ENCODE data around the gene PRAMEF15.
"Not testable (repeated sequence)": the region's sequence is repeated elsewhere in the genome, so short reads cannot be mapped to it uniquely, and the experiment has no call there.

The PRAMEF15 gene
- long read RNA-seq, donor 1 = 0 reads
- long read RNA-seq, donor 2 = 0 reads
- long read RNA-seq, donor 3 = 0 reads
- long read RNA-seq, donor 4 = 0 reads
- long read RNA-seq, donor 5 = 0 reads
- long read RNA-seq, donor 6 = 0 reads
- long read RNA-seq, donor 7 = 0 reads
- long read RNA-seq, donor 8 = 0 reads

DNA sequence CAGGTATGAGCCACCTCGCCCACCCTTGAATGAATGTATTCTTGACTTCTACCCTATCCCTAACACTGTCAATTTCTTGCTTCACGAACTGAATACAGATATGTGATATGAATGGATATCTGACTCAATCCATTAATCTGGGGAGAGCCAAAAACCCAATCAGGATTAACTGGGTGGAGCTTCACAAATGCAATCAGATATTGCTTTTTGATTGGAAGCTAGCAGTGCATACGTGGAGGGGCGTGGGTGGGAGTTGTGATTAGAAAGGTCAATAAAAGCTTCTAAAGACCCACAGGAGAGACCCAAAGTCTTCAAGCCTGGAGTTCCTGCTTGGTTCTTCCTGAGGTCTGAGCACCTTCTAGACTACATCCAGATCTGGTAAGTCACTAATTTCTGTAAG, at the start of gene PRAMEF15:
Gene PRAMEF15 (plus strand): TSS at position 301 of the 400 bp plus-strand sequence. CDS start 2,827 bp downstream, outside the sequence.
- DNase-seq = not testable (repeated sequence)

DNA sequence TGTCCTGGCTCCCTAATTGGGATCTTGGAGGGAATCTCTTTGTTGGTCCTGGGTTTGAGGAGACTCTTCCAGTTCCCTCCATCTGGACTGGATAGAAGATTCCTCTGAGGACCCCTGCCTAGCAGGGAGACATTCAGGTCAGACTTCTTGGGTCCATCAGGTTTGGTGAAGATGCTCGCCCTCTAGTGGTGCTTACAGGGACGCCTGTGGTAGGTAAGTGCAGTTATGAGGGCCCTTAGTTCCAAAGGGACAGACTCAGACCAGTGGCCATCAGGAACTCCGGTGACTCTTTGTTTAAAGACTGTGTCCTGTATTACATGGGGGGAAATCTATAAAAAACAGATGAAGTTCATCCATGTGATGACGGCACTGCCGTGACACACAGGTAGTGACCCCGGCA, 38.4 kb upstream of the PRAMEF15 start:
- not testable (repeated sequence) for DNase-seq

DNA sequence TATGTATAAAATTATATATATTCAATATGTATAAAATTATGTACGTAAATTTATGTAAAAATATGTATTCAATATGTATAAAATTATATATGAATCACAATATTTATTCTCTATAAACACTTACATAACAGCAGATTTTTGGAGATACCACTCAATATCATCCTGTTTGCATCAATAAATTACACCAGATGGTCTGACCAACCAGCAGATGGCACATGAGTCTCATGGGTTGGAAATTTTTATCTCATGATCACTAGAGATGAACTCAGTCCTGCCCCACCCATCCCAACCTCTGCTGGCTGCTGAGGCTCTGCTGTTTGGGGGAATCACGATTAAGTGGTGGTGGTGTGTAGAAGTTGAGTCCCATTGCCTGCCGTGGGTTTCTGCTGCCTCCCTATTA, 35.8 kb upstream of the PRAMEF15 start:
- DNase-seq = not testable (repeated sequence)

DNA sequence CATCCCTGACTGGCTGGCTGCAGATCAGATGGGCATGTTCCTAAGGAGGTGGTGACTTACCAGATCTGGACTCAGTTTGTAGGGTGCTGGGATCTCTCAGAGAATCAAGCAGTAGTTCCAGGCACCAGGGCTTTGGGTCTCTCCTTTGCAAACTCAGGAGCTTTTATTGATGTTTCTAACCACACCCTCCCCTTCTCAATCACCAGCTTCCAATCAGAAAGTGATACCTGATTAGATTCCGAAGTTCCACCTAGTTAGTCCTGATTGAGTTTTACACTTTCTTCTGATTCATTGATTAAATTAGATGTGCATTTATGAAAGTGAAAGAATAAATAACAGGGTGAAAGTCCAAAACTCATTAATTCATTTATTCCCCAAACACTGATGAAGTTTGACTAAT, 30.3 kb upstream of the PRAMEF15 start, which contains the start of gene PRAMEF8:
Gene PRAMEF8 (minus strand): TSS at position 101 of the 400 bp plus-strand sequence. CDS start 1,046 bp downstream, outside the sequence.
- not testable (repeated sequence) for DNase-seq

DNA sequence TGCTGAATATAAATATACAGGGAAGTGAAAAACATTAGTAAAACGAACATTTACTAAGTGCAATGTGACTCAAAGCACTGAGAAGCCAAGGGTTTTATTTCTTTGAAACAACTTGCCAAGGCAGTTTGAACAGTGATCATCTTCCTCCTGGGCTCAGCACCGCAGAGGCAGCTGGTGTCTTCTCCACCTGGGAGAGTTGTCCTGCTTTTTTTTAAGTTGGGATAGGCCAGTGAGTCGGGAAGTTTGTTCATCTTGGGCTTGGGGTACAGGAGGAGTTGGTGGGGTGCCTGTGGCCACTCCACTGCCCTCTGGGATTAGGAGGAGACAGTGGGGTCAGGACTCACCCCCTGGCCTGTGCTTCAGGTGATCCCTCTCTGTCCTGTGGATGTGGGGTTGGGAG, 26.4 kb upstream of the PRAMEF15 start:
- not testable (repeated sequence) for DNase-seq

DNA sequence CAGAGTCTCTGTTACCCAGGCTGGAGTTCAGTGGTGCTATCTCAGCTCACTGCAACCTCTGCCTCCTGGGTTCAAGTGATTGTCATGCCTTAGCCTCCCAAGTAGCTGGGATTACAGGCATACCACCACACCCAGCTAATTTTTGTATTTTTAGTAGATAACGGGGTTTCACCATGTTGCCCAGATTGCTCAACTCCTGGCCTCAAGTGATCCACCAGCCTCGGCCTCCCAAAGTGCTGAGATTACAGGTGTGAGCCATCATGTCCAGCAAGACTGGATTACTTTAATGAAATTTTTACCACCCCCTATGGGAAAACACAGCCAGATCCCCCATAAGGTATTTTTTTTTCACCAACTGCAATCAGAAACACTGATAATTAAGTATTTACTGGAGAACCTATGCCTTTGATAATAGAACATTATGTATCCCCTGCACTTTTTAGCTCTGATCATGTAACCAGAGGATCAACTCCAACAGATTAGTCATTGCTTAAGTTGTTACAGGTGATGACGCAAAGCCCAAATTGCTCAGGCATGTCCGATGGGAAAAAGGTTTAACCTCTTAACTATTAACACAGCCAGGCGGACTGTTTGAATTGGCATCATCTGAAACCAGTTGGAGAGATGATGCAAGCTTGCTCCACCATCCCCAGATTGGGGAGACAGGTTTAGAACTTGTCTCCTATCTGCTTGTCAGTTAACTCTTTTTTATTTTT, 18.0 kb upstream of the PRAMEF15 start:
- DNase-seq = not testable (repeated sequence)

DNA sequence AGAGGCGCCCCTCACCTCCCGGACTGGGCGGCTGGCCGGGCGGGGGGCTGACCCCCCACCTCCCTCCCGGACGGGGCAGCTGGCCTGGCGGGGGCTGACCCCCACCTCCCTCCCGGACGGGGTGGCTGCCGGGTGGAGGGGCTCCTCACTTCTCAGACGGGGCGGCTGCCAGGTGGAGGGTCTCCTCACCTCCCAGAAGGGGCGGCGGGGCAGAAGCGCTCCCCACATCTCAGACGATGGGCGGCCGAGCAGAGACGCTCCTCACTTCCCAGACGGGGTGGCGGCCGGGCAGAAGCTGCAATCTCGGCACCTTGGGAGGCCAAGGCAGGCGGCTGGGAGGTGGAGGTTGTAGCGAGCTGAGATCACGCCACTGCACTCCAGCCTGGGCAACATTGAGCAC, 16.7 kb upstream of the PRAMEF15 start:
- not testable (repeated sequence) for DNase-seq

DNA sequence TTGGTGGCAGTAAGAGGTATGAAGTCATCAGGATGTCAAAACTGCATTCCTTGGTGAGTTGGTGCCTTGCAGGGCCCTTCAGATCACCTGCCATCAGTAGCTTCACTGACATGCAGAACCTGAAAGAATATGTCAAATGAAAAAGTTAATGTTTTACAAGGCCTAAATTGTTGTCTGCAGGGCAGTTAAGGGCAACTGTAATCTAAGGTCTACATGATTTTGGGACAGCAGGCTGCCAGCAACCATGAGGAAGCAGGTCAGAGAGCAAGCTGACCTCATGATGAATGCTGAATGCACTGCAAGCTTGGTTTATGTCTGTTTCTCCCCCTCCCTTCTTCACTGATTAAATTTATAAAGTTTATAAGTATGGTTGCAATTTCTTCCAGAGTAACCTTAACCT, 13.2 kb upstream of the PRAMEF15 start:
- not testable (repeated sequence) for DNase-seq

DNA sequence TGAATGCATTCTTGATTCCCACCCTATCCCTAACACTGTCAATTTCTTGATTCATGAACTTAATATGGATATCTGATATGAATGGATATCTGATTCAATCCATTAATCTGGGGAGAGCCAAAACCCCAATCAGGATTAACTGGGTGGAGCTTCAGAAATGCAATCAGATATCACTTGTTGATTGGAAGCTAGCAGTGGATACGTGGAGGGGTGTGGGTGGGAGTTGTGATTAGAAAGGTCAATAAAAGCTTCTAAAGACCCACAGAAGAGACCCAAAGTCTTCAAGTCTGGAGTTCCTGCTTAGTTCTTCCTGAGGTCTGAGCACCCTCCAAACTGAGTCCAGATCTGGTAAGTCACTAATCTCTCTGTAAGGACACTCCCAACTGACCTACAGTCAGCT, 12.1 kb upstream of the PRAMEF15 start, which contains the start of gene PRAMEF33:
Gene PRAMEF33 (plus strand): TSS at position 301 of the 400 bp plus-strand sequence. CDS start 2,416 bp downstream, outside the sequence.
- DNase-seq = not testable (repeated sequence)

DNA sequence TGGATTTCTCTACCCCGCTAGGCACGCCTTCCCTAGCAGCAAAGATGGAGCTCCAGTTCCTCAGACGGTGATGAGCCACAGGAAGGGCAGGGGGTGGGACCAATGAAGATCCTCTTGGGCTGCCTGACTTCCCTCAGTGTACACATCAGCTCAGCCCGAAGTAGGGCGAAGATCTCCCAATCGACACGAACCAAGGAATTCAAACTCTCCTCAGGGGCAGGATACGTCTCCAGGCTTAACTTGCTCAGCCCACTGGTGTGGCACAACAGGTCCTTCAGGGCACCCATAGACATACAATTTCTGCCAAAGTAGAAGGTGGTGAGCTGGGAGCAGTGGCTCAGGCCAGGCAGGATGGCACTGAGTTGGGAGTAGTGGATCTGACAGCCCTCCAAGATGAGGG, 27.1 kb downstream of the PRAMEF15 start:
- not testable (repeated sequence) for DNase-seq

DNA sequence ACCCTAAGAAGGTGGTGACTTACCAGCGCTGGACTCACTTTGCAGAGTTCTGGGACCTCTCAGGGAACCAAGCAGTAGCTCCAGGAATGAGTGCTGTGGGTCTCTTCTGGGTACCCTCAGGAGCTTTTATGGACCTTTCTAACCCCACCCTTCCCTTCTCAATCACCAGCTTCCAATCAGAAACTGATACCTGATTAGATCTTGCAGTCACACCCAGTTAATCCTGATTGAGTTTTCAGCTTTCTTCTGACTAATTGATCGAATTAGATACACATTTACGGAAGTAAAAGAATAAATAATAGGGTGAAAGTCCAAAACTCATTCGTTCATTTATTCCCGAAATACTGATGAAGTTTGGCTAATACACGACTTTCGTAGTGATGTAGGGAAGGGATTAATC, 31.7 kb downstream of the PRAMEF15 start, which contains the start of gene PRAMEF14:
Gene PRAMEF14 (minus strand): TSS at position 101 of the 400 bp plus-strand sequence. CDS start 1,820 bp downstream, outside the sequence.
- not testable (repeated sequence) for DNase-seq

DNA sequence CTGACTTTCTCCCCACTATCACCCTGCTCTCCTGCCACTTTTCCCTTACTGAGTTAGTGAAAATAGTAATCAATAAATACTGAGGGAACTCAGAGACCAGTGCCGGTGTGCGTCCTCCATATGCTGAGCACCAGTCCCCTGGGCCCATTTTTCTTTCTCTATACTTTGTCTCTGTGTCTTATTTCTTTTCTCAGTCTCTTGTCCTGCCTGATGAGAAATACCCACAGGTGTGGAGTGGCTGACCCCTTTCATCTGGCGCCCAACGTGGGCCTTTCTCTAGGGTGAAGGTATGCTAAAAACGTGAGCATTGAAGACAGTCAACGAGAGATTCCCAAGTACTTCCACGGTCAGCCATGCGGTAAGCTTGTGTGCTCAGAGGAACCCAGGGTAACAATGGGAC, 38.1 kb downstream of the PRAMEF15 start:
- not testable (repeated sequence) for DNase-seq

DNA sequence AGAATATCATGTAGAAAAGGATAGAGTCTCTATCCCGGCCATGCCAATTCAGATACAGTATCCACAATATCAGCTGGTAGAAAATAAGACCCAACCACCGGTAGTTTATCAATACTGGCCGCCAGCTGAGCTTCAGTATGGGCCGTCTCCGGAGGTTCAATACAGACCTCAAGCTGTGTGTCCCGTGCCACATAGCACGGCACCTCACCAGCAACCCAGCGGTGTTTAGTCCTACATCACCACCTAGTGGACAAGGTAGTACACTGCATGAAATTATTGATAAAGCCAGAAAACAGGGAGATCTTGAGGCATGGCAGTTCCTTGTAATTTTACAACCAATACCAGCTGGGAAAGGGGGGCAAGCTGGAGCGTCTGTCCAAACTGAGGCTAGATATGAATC, 39.1 kb downstream of the PRAMEF15 start:
- not testable (repeated sequence) for DNase-seq

DNA sequence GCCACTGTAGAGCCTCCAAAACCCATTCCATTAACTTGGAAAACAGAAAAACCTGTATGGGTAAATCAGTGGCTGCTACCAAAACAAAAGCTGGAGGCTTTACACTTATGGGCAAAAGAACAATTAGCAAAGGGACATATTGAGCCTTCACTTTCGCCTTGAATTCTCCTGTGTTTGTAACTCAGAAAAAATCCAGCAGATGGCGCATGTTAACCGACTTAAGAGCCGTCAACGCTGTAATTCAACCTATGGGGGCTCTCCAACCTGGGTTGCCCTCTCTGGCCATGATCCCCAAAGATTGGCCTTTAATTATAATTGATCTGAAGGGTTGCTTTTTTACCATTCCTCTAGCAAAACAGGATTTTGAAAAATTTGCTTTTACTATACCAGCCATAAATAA, 41.4 kb downstream of the PRAMEF15 start:
- DNase-seq = peak; percentile 16

DNA sequence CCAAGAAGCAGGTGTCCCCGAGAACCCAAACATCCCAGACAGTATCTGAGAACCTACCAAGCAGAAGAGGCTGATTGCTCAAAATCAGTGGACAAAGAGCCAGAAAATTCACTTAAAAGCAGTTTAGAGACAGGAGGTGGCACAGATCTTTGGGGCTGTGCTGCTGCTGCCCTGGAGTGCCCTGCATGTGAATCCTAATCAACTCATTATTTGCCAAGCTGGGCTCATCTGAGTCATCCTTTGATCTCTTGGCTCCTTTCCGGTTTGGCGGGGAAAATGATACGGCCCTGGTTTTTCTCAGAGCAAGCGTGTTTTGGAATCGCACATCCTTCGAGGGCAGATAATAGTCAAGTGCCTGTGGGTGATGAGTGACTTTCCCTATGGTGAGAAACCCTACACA, 47.0 kb downstream of the PRAMEF15 start:
- DNase-seq = not testable (repeated sequence)

DNA sequence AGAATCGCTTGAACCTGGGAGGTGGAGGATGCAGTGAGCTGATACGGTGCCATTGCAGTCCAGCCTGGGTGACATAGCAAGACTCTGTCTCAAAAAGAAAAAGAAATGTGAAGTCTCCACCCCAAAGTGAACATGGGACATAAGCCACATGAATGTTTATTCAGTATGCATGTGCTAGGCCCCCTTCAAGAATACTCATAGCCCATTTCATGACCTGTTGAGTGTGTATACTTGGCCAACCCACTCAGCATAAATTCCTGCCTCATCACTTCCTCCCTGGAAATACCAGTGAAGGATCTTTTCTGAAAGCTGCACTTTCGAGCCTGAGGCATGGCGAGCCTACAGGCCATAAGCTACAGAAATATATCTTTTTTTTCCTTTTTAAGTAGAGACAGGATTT, 49.5 kb downstream of the PRAMEF15 start:
- not testable (repeated sequence) for DNase-seq

DNA sequence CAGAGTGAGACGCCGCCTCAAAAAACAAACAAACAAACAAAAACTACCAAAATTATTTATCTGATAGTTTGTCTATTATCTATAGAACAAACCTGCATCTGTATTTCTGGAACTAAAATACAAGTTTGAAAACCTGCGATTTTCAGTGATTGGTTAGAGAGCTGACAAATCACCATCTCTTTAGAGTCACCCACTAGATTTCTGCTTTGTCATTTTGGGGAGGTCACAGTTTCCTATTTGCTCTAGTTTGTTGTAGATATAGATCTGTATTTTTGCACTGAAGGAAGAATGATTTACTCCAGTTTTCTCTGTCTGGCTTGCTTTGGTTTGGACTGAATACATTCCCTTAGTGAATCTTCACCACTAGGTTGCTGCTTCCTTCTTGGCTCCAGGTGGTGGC, 51.2 kb downstream of the PRAMEF15 start:
- DNase-seq = not testable (repeated sequence)

DNA sequence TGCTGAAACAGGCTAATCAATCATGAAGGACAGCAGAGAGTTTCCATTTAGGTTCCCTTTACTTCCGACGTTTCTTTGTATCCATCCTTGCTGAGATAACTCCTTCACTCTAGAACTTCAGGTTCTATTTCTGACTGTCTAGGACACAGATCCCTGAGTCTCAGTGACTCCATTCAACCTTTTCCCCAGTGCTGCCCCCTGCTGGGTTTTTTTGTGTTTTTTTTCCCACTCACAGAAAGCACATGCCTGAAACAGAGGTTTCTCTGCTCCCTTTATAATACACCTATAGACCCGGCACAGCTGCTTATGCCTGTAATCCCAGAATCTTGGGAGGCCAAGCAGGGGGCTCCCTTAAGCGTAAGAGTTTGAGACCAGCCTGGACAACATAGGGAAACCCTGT, 53.2 kb downstream of the PRAMEF15 start:
- DNase-seq = not testable (repeated sequence)

Data from right kidney (tissue), 9 donors.